HG03342 (cell line): ENCODE data around the gene FAM168A.
"Not testable (repeated sequence)": the region's sequence is repeated elsewhere in the genome, so short reads cannot be mapped to it uniquely, and the experiment has no call there.

Source experiments
- ATAC-seq: cut with Tn5 transposase; IDR thresholded peaks from one replicate; pipeline ENCODE4 v1.9.1; 2021; ENCODE audit warnings: mild to moderate bottlenecking, moderate library complexity; ENCODE audit not compliant: unreplicated experiment

The FAM168A gene

GRCh38 chr11:73436859-73437258 is 161.1 kb downstream of the FAM168A start:
- ATAC-seq = not testable (repeated sequence)

DNA sequence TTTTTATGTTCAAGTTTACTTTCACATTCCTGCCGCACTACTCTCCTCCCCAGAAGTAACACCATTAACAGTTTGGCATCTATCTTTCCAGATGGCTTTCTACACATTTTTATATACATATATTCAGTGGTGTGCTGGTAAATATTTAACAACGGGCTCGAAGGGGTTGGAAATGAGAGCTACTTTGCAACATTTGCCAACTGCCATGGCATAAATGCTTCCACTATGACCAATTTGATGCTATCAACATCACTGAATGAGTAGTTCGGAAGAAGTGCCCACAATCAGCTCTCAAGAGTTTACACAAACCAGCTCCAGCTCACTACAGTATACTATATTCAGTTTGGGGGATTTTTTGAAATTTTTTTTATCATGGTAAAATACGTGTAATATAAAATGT is 166.5 kb downstream of the FAM168A start:
- ATAC-seq = no peak

DNA sequence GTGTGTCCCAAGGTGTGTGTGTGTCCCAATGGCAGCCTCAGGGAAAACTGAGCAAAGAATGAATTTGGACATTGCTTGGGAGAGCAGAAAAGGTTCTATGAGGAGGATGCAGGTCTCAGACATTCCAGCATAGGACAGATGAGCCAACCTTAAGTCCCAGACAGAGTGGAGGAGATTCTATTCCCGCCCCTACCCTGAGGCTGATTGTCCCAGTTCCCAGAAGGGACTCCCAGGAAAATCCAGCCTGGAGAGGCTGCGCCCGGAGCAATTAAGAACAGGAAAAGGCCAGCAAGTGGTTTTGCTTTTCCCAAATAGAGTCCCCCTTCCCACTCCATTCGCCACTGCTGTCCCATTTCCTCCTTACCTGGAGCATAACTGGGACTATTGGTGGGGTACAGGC is 167.6 kb downstream of the FAM168A start:
- no peak for ATAC-seq

GRCh38 chr11:73429121-73429750 is 168.7 kb downstream of the FAM168A start:
- no peak for ATAC-seq

DNA sequence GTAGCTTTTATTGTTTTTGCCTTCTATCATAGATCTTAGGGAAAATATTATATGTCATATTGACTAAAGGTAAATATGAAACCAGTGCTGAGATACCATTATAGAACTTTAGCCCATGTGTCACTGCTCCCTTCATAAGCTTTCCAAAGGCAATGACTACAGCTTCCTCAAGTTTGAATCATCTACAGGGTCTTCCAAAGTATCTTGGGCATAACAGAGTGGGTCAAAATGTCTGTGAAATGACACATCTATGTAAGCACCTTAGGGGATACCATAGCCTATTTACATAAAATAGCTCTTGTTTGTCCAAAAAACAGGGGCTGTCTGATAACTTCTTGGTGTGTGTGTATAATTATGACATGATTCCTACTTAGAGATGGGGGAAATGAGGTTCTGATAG is 169.2 kb downstream of the FAM168A start:
- no peak for ATAC-seq

DNA sequence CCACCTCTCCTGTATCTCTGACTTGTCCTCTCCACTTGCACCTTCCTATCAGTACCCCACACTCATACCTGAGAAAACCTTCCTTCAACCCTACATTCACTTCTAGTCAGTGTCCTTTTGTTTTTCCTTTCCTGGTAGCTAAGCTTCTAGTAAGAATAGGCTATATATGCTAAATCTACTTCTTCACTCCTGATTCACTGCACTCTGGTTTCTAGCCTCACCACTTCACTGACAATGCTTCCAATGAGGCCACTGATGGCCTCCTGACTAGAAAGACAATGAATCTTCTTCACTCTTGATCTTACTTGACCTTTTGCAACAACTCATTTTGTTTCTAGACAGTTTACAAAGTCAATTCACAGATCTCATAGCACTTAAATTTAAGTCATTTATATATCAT is 169.7 kb downstream of the FAM168A start:
- ATAC-seq = no peak

DNA sequence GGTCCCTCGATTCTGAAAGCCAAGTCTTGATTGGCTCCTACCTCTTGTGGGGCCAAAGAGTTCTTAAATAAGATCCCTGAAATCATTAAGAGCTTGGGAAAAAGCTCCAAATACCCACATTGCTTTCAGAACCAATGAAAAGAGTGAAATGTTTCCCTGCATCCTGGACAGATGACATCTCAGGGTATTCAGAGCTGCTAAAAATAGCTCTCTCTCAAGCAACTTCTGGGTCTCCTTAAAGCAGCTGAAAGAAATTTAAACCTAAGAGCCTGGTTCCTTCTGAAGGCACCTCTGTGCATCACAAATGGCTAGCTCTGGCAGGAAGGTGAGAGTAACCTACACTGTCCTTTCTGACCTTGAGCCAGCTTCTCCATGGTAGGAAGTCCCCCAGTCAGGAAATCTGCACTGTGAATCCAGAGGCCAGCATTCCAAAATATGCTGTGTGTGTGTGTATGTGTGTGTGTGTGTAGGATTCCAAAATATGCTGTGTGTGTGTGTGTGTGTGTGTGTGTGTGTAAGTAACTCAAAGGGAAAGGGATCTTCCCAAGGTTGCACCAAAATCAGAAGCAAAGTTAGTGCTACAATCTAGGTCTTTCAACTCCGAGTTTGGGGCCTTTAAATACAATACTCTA is 171.6 kb downstream of the FAM168A start:
- no peak for ATAC-seq

DNA sequence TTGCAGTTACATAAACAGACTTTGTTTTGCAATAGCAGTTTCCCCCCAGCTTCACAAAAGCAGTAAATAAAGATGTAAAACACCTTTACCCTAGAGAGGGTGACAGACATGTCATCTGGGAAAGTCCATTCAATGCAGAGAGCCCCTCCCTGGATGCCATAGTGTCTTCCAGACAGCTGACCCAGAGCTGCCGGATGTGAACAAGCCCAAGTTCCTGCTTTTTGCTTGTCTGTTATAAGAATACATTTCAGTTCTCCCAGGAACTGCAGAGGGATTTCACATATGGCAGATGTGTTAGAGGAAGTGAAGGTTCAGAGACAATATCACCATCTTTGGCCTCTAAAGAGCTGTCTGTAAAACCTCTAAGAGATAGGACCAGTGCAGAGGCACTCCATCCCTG is 172.8 kb downstream of the FAM168A start:
- ATAC-seq = no peak

DNA sequence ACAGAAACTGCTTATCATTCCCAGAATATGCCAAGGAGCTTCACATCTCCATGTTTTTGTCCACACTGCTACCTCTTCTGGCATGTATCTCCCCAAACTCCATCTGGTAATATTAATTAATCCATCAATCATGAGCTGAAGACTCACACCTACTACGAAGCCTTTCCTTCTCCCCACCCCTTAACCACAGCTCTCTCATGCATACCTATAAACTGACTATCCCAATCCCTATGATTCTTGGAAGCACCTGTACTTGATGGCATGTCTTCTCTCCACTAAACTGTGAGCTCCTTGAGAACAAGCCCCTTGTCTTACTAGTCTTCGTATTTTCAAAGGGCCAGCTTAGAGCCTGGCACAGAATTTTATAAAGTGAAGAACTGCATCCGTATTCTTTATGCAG is 174.4 kb downstream of the FAM168A start:
- ATAC-seq = no peak

DNA sequence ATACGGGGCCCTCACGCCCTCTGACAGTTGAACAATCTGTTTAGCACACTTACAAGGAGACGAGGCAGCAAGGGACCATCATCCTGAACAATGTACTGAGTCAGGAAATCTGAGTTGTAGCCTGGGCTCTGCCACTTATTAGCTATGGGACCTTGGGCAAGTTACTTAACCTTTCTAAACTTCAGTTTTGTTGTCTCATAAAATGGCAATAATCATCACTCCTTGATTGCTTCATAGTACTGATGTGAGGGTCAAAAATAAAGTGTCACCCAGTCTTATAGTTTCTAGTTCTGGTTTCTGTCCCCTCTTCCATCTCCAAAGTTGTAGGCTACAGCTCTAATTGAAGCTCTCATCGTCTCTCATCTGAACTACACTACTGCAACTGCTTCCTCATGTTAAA is 175.0 kb downstream of the FAM168A start:
- no peak for ATAC-seq

GRCh38 chr11:73420136-73420535 is 177.8 kb downstream of the FAM168A start:
- ATAC-seq = no peak

GRCh38 chr11:73416786-73417185 is 181.1 kb downstream of the FAM168A start:
- ATAC-seq = no peak

DNA sequence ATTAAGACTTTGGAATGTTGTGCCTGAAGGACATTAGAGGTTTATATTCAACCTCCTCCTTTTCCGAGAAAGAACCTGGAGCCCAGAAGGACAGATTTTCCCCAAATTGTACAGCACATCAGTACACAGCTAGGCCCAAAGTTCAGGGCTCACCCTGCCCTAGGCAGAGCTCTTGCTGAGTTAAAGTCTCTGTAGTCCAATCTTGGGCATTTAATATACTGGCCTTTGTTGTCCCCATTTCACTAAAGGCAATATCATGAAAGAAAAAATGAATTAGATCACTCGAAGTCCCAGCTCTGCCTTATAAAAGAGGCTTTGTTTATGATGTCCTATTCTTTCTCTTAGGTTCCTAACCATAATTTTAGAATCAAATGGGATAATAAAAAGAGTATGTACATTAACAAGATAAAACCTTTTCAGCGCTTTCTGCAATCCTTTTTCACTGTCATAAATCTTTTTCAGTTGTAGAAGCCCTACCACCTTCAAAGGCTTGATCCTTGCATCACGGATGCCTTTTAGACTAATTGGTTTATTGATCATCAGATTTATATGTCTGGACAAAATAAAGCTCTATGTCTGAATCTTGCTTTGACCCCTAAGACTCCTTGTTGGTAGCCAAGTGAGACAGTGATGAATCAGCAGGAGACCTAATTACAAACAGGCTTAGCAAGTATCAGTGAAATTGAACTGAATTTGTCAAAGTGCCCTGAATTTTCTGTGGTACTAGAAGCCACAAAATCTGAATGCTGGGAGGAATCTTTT is 181.9 kb downstream of the FAM168A start:
- no peak for ATAC-seq

GRCh38 chr11:73414977-73415651 is 182.8 kb downstream of the FAM168A start:
- no peak for ATAC-seq

DNA sequence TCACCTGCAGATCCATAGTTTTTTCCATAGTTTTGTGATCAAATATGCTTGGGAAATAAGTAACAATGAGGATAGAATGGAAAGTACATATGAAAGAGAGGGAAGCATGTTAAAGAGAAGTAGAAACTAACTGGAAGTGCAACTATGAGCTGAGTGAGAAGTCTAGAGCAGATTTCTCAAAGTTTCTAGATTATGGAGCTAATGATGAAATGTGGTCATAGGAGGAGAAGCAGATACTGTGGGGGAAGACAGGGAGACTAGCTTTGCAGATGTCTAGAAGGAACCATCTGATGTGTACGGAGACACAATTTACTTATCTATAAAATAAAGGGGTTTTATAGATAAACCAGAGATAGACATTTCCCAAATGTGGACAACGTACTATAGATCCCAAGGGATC is 184.7 kb downstream of the FAM168A start:
- ATAC-seq = no peak

GRCh38 chr11:73412308-73412707 is 185.6 kb downstream of the FAM168A start:
- no peak for ATAC-seq

GRCh38 chr11:73411031-73411430 is 186.9 kb downstream of the FAM168A start:
- no peak for ATAC-seq

GRCh38 chr11:73410627-73411026 is 187.3 kb downstream of the FAM168A start:
- ATAC-seq = no peak

DNA sequence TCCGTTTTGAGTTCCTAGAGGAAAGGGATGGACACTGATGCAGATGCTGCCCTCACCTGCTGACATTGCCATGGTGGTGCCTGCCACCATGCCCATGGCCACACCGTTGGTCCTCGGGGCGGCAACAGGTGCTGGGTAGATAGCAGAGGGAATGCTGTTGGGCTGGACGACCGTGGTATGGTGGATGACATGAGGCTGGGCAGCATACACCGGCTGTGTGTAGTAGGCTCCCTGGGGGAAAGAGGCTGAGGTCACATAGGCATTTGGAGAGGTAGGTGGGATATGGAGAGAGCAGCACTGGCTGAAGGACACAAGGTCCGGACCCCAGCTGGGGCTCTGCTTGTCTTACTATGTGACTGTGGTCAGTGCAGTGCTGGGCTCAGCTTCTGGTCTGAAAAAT is 188.5 kb downstream of the FAM168A start:
- ATAC-seq = no peak

- no peak for ATAC-seq
These were observed 191.3 kb downstream of the FAM168A start for GRCh38 chr11:73406619-73407018.

- no peak for ATAC-seq
These were observed 191.8 kb downstream of the FAM168A start for GRCh38 chr11:73406131-73406530.

DNA sequence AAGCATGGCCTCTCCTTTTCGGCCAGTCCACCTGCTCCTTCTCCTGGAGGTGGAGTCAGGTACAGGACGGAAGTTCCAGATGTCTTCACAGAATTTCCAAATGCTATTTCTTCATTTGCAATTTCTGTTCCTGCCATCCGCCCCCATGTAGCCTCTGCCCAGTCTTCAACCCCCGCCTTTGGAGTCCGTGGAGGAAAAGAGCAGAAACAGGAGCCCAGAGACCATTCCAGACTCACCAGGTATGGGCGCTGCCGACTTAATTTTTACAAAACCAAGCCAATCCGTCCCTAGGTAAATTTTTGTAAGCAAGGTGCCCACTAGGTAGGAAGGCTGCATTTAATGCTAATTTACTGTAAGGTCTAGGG is 192.8 kb downstream of the FAM168A start:
- no peak for ATAC-seq
